HG03095 (cell line): ENCODE results near the gene MTUS2.
"Not testable (repeated sequence)": the region's sequence is repeated elsewhere in the genome, so short reads cannot be mapped to it uniquely, and the experiment has no call there.

Source experiments
- ATAC-seq: cut with Tn5 transposase; IDR thresholded peaks from one replicate; pipeline ENCODE4 v1.9.1; 2021; ENCODE audit warnings: moderate library complexity; ENCODE audit not compliant: unreplicated experiment

MTUS2 gene

DNA sequence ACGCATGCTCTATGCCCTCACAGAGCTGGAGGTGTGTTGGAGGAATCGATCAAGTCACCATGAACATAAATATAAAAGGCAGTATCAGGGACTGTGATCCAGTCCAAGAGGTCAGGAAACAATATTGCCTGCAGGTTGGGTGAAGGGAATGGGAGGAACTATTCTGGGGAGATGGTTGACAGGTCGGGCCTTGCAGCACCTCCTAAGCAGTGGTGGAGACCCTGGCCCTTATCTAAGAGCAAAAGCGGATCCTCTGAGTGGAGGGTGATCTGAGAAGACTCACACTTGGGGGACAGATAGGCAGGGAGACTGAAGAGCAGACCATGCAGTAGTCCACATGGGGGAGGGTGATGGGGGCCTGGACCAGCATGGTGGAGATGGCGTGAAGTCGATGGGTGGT lies 561.9 kb downstream of the MTUS2 start:
- ATAC-seq = no peak

DNA sequence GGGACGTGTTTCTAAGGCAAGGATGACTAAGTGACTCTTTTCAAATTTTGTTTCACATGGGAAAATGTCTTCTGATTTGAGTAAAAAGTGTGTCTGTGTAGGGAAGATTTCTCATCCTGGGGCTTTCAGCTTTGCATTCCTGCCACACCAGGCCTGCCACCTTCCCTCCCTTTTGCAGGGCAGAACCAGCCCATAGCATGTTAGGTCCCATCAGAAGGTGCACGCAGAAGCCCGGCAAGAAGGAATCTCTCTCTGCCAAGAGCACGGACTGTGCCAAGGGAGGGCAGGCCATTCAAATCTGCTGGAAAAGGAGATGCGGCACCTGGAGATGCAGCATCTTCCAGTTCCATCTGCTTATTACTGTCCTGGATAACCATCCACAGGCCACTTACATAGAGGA lies 563.3 kb downstream of the MTUS2 start:
- ATAC-seq = no peak

DNA sequence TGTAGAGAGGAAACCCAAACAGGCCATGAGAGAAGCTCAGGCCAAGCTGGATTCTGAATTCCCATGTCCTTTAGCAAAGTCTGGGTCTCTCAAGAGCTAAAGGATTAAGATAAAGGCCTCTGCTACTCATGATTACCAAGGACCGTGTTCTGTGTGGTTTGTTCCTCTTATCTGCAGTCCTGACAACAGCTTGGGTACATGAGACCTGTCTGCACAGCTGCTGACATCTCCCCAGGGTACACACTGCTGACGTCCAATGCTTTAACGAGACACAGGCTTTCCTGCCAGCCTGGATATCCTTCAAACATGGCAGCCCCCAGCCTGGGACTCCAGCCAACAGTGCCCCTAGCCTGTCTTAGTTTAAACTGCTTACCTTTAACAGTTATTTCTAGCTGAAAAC lies 564.3 kb downstream of the MTUS2 start:
- no peak for ATAC-seq

DNA sequence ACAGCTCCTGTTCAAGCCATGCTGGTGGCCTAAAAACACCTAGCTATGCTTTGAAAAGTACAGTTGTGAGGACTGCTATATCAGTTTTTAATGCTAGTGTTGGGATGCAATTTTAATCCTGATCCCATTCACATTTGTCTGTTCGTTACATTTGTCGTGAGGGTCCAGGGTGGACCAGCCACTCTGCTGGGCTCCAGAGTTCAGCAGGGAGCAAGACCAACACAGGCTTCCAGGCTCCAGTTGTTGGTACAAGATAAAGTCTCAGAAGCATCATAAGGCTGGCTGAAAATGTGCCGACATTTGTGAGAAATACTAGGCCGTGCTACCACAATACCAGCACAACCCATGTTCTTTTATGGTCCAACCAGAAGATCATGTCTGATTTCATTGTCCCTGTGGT lies 564.7 kb downstream of the MTUS2 start:
- ATAC-seq = no peak

DNA sequence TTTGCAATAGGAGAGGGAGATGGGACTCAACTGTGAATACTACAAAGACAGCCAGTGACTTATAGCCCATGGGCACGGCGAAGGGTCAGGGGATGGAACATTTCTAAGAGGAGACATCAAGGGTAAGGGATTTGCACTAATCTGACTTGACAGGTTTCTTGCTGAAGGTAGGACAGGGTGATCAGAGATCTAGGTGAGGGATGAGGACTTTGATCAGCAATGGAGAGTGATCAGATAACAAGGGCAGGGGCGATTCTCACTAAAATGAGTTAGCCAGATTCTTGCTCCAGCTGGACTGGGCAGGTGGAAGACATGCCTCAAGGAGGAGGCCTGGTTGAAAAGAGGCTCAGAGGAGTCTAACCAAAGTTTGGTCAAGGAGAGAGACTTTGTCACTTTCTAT lies 566.1 kb downstream of the MTUS2 start:
- ATAC-seq = no peak

DNA sequence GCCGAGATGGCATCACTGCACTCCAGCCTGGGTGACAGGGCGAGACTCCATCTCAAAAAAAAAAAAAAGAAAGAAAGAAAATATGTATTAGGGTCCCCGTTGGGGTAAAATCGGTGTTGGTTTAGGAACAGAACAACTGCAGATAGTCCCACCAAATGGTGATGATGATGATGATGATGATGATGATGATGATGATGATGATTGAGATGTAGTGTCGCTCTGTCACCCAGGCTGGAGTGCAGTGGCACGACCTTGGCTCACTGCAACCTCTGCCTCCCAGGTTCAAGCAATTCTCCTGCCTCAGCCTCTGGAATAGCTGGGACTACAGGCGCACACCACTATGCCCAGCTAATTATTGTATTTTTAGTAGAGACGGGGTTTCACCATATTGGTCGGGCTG lies 570.5 kb downstream of the MTUS2 start:
- ATAC-seq = not testable (repeated sequence)

DNA sequence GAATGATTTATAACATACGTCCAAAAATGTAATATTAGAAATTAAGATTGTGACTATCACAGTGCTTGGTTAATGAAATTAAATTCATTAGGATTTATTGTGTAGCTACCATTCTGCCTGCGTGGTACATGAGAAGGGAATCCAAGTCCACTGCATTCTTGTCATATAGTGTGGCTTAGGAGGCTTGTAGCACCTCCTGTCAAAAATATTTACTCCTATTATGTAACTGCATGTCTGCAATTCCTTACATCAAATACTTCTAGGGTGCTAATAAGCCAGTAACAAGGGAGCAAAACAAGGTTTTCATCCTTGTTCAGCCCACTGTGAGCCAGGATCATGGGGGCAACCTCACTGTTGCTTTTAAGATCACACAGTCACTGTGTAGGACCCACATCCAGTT lies 576.3 kb downstream of the MTUS2 start:
- ATAC-seq = no peak

DNA sequence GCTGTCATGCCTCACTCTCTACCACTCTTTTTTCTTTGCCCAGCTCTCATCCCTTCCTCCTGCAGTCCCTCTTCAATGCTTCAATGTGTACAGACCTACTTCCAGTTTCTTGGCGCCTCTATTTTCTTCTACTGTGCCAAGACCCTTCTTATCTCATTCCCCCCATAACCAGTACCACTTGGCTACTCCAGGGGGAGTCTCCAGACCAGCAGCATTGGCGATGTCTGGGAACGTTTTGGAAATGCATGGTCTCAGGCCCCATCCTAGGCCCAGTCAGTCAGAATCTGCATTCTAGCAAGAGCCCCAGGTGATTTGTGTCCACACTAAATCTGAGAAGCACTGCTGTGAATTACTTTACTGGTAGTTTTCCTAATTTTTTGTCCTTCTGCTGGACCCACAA lies 577.1 kb downstream of the MTUS2 start:
- ATAC-seq = no peak

DNA sequence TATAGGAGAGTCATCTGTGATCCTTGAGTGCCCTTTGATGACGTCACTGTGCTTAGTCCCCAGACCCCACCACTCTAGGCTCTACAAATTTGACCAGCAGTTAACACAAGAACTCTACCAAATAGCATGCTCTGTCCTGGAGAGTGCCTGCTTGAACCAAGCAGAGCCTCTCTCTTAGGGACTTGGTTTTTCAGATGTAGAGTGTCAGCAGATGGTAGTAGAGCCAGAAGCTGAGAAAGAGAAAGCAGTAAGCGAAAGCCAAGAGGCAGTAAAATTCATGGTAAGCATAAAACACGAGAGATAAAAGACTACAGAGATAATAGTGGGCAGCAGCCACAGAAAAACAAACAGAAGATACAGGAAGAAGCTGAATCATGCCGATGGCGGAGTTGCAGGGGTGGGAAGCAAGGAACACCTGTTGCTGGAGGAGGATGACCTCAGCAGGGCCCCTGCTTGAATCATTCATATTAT lies 582.1 kb downstream of the MTUS2 start:
- no peak for ATAC-seq

DNA sequence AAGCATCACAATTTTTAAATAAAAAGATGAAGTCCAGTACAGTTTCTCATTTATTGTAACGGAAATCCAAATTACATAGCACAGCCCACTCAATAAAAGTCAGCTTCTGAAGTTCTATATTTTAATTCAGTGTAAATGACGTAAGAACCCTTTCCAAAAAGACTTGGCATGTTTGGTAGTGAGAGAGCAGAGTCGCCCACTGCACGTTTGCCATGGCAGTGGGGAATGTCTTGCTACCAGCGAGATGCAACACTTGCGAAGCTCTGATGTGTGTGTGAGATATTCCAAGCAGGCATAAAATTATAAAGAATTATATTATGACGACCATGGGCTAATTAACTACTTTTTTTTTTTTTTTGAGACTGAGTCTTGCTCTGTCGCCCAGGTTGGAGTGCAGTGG lies 585.3 kb downstream of the MTUS2 start:
- no peak for ATAC-seq

DNA sequence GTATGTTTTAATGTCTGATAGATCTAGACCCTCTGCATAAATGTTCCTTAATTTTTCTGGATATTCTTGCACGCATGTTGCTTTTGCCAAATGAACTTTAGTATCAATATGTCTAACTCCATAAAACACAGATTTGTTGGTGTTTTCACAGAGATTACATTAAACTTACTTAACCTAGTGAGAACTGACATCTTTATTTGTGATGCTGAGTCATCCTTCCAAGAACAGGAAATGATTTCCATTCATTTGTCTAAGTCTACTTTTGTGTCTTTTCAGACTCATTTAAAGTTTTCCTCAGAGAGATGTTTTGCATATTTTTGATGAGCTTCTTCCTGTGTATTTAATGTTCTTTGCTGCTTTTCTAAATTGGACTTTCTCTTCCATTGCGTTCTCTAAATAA lies 591.3 kb downstream of the MTUS2 start:
- ATAC-seq = no peak

DNA sequence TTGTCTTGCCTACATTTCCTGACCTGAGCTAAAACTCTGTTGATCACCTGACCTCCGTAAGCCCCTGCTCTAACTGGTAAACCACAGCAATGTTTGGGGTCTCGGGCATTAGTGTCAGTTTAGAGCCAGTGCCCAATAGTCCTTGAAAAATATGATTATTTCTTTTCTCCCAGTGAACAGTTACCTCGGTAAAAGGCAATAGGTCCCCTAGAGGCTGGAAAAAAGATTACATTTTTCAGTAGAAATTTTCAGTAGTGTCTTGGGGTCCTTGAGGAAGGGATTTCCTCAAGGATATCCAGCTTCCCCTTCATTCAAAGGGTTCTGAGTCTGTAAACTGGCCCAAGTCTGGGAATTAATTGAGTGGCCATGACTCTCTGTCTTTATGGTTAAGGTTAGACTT lies 597.9 kb downstream of the MTUS2 start:
- no peak for ATAC-seq

DNA sequence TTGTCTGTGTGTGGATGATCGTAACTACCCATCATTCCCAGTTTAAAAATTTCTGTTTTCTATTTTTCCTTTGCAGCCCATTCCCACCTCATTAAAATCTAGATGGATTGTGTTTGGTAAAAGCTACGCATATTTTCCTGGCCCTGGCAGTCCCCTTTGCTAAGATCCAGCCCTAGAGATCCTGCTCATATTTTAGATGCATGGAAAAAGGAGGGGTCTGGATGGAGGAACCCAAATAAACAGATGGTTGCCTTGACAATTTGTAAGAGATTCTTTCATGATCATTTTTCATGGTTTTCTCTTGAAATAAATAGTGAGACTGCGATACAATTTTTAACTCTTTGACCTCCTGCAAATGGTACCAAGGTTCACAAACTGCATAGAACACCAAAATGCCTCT lies 601.0 kb downstream of the MTUS2 start:
- ATAC-seq = no peak

DNA sequence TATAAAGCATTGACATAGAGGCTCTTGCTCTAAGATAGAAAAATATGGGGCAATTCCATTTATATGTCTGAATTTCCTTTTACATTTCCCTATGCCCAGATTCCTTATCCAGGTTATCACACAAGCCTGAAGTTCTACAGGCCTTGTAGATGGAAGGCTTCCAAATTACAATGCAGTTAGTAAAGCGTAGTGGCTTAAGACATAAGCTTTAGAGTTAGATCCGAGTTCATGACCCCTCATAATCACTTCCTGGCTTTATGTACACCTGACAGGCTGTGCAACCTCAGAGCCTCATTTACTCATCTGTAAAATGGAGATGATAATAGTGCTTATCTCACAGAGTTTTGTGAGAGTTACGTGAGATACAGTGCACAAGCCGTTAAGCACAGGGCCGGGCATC lies 601.9 kb downstream of the MTUS2 start:
- ATAC-seq = no peak

DNA sequence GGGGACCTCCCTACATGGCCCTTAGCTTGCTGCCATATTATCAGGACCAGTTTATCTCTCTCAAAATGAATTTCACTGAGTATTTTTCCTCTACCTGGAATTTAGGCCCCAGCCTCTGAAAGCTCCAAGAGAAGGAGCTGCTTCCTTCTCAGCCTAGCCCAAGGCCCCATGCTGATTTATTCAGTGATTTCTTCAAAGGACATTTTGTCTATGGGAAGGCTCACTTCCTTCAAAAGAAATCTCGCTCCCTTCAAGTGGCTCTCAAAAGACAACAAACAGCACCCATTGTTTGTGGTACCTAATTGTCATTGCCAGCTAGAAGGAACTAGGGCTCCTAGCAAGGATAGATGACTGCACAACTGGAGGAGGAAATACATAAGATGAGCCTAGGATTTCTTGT lies 602.9 kb downstream of the MTUS2 start:
- ATAC-seq = no peak

DNA sequence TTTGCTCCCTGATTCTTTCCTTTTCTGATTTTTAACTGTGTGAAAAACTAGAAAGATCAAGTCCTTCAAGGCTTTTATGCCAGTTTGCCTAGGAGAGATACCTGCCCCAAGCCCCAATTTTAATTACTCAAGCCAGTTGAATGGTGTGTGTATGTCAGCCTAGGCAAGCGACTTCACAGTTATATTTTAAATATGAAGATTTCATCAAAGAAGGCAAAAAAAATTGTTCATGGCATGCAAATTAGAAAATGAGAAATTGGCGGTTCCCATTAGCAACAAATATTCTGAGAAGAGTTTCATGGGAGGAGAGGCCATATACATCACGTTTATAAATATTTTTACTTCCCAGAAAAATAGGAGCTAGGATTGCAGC lies 607.8 kb downstream of the MTUS2 start:
- no peak for ATAC-seq

DNA sequence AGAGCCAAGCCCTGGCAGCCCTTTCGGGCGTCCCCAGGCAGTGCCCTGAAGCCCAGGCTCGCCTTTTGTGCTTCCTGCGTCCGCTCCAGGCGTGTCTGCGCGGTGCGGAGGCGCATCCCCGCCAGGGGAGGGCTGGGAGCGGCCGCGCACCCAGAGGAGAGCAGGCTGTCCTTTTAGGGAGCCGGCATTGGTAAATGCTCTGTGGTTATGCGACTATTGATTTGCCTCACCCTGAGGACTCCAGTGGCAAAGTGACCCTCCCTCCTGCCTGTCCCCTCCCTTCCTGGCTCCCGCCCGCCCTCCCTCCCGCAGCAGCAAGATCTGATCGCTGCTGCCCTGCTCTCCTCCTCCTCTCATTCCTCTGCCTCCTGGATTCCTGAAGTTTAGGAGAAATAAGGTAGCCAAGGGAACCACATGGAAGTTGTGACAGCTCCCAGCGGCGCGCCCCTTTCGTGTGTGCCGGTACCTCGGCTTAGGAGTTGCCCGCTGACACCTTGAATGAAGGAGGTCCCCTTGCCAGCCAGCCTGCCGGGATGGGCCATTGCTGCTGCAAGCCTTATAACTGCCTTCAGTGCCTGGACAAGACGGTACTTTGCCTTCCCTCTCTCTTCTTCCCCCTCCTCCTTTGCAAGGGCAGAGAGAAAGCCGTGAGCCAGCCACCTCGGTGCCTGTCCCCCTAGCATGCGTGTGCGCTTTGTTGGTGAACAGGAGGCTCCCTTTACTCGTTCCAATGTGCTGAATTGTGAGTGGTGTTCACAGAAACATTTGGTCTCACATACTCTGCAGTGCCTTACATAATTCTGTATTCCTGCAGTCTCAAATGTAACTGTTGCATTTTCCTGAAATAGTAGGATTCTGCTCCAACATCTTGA lies 608.4 kb downstream of the MTUS2 start:
- ATAC-seq = no peak

DNA sequence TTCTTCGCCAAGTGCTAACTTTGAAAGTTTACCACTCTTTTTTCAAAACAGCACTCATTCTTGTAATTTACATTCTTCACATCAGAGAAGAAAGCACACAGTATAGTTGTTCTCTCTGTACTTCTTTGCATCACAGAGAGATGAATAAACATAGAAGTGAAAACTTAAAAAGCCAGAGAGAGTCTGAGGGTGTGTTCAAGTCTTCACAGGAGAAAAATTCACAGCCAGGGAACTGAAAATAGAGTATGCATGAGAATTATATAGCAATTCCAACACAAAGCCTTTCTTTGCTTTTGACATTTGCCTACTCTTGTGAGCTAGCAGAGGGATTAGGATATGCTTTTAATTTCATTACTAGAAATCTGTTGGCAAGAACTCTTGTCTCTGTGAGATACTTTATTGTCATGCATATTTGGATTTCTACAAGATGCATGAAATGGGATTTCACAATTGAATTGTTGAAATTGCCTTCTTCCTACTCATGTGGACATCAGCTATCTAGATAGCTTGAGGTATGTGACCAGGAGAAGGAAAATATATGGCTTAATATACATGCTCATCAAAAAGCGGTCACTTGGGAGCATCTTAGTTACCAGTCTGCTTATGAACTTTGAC lies 609.3 kb downstream of the MTUS2 start:
- ATAC-seq = no peak

DNA sequence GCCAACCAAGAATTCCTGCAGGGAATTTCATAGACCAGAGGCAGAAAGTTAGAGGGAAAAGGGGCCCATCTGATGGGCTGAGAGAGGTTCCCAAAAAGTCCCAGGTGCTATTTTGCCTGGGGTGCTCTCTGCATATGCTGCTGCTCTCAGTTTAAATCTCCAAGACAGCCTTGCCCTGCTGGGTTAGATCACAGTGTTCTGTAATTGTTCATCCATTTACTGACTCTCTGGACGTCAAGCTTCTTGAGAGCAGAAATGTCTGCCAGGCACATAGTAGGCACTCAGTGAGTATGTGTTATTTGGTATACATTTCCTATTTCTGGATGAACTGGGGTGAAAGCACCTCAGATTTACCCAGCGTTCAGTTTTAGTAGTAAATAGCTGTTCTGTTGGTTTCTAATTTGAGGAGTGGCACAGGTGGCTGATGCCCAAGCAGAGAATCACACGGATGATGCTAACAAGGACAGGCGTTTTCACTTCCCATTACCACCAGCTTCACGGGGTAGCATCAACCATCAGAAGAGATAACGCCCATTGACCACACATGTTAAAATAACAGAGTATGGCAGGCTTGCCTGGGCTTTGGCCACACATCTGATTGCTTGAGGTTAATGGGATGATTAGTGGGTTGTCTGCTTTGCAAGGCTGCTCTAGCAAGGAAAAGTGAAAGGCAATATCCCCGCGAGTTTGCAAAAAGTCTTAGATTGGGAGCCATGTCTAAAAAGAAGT lies 614.2 kb downstream of the MTUS2 start:
- ATAC-seq = no peak

DNA sequence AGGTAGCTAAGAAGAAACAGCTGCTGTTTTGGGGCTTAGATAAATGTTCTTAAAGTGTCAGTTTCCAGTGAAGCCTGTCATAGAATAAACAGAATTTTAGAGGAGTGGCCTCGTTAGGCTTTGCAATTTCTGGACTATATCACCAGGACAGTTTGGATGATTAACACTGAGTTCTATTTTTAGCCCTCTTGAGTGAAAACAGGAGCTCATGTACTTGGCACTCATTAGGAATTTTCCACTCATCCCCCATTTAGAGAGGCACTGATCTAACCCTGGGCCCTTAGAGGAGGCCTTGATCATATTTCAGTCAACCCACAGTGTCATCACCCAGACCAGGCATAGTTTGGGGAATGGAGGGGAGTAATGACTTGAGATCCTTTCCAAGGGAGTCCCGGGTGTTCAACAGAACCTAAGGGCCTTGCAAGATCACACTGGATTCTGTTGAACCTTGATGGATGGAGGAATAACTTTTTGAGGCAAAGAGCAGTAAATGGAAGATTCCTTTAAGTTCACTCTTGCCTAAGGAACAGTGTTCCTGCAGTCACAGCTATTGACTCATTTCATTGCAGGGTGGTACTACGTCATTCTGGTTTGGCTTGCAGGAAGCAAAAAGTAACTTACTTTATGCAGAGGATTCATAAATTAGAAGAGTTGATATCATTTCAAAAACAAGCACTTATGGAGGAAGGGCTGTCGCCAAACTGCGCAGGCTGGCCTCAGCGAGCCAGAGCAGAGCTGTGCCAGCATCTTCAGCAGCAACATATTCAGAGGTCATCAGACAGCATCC lies 615.2 kb downstream of the MTUS2 start:
- no peak for ATAC-seq

DNA sequence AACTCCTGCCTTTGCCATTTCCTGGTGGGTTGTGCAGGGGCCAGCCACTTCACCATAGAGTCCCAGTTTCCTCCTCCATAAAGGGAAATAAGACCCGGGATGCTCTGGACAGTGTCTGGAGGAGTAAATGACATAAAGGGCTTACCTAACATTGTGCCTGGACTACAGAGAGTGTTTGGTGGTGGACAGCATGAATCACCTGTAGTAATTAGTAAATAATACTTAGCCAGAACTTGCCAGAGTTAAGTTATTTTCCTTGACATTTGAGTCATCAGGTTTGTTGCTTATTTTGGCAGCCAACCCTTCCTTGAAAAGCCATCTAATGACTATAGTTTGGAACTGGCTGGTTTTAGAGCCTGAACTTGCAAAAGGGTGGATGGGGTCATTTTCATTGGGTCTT lies 616.2 kb downstream of the MTUS2 start:
- no peak for ATAC-seq
